ENCODE results near the gene CLTCL1. TPM values are rescaled to one million over a fixed set of nuclear protein-coding genes. Genes with fewer than 3 reads are reported as not detected.
"Not testable (repeated sequence)": the region's sequence is repeated elsewhere in the genome, so short reads cannot be mapped to it uniquely, and the experiment has no call there.

The CLTCL1 gene
- total and polyA plus RNA-seq, 9 donors, result 2.8 to 10.7 (median 5.2) TPM

- H3K4me3 ChIP-seq, result no peak overlapping the region
- no peaks in the 10 kb centered on the region for H3K9me3 ChIP-seq
- intact Hi-C loops (cut with DNase I), result no loop called here
- no peak overlapping the region for H3K27ac ChIP-seq
- H3K36me3 ChIP-seq, result no peaks in the 10 kb centered on the region
- TF ChIP-seq EP300 (IDR thresholded peaks at IDR 0.05), result no peak
- no peak for TF ChIP-seq POLR2A (IDR thresholded peaks at IDR 0.05)
- TF ChIP-seq, protein P1, sequence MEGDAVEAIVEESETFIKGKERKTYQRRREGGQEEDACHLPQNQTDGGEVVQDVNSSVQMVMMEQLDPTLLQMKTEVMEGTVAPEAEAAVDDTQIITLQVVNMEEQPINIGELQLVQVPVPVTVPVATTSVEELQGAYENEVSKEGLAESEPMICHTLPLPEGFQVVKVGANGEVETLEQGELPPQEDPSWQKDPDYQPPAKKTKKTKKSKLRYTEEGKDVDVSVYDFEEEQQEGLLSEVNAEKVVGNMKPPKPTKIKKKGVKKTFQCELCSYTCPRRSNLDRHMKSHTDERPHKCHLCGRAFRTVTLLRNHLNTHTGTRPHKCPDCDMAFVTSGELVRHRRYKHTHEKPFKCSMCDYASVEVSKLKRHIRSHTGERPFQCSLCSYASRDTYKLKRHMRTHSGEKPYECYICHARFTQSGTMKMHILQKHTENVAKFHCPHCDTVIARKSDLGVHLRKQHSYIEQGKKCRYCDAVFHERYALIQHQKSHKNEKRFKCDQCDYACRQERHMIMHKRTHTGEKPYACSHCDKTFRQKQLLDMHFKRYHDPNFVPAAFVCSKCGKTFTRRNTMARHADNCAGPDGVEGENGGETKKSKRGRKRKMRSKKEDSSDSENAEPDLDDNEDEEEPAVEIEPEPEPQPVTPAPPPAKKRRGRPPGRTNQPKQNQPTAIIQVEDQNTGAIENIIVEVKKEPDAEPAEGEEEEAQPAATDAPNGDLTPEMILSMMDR (IDR thresholded peaks at IDR 0.05), result no peak
- 95 to 98% (median 97%) methylated on average over 2 of the region's 2 CpGs for whole genome bisulfite sequencing, 3 donors
- no peaks in the 10 kb centered on the region for H3K27me3 ChIP-seq
- no peaks in the 10 kb centered on the region for H3K4me1 ChIP-seq (ENCODE audit: insufficient read depth)
- DNase-seq, result no peak
Observed at GRCh38 chr22:19266547-19267086, 24.9 kb downstream of the CLTCL1 start.

GRCh38 chr22:19265779-19266178 lies 25.7 kb downstream of the CLTCL1 start:
- no peak overlapping the region for H3K27ac ChIP-seq
- no peaks in the 10 kb centered on the region for H3K36me3 ChIP-seq
- intact Hi-C loops (cut with DNase I), result no loop called here
- no peaks in the 10 kb centered on the region for H3K9me3 ChIP-seq
- WGBS, 3 donors, result 91 to 99% (median 93%) methylated on average over 2 of the region's 2 CpGs
- H3K4me3 ChIP-seq, result no peak overlapping the region
- no peaks in the 10 kb centered on the region for H3K4me1 ChIP-seq (ENCODE audit: insufficient read depth)
- TF ChIP-seq, protein P1 (IDR thresholded peaks at IDR 0.05), result no peak
- TF ChIP-seq EP300 (IDR thresholded peaks at IDR 0.05) (no peak), POLR2A (IDR thresholded peaks at IDR 0.05) (no peak)
- H3K27me3 ChIP-seq, result no peaks in the 10 kb centered on the region
- DNase-seq, result no peak

GRCh38 chr22:19260804-19261203 lies 30.7 kb downstream of the CLTCL1 start:
- no peak for DNase-seq
- Histone ChIP-seq H3K27me3 (no peaks in the 10 kb centered on the region), H3K27ac (no peak overlapping the region), H3K4me3 (no peak overlapping the region), H3K4me1 (ENCODE audit: insufficient read depth) (peaks cover 1% of the 10 kb centered on the region), H3K36me3 (no peaks in the 10 kb centered on the region), H3K9me3 (no peaks in the 10 kb centered on the region)
- no peak for TF ChIP-seq EP300 (IDR thresholded peaks at IDR 0.05)
- TF ChIP-seq POLR2A (IDR thresholded peaks at IDR 0.05), result no peak
- TF ChIP-seq, protein P1 (IDR thresholded peaks at IDR 0.05), result no peak
- intact Hi-C loops (cut with DNase I), result no loop called here
- WGBS, 3 donors, result 88 to 97% (median 91%) methylated on average over 6 of the region's 6 CpGs

GRCh38 chr22:19260194-19260593 lies 31.3 kb downstream of the CLTCL1 start:
- DNase-seq, result no peak
- TF ChIP-seq EP300 (IDR thresholded peaks at IDR 0.05) (no peak), POLR2A (IDR thresholded peaks at IDR 0.05) (no peak)
- TF ChIP-seq, protein P1 (IDR thresholded peaks at IDR 0.05), result no peak
- peak overlapping the region in 1 of 2 donors; percentile 36 for H3K27ac ChIP-seq
- no peaks in the 10 kb centered on the region for H3K9me3 ChIP-seq
- H3K4me3 ChIP-seq, result no peak overlapping the region
- no peaks in the 10 kb centered on the region for H3K27me3 ChIP-seq
- intact Hi-C loops (cut with DNase I), result no loop called here
- peaks cover 1% of the 10 kb centered on the region for H3K4me1 ChIP-seq (ENCODE audit: insufficient read depth)
- 82 to 86% (median 85%) methylated on average over 6 of the region's 6 CpGs for WGBS, 3 donors
- H3K36me3 ChIP-seq, result no peaks in the 10 kb centered on the region

GRCh38 chr22:19258968-19259288 lies 32.6 kb downstream of the CLTCL1 start:
- intact Hi-C loops (cut with DNase I); H3K27ac ChIP-seq; H3K36me3 ChIP-seq; H3K27me3 ChIP-seq; DNase-seq; H3K9me3 ChIP-seq; H3K4me3 ChIP-seq; H3K4me1 ChIP-seq (ENCODE audit: insufficient read depth): not testable (repeated sequence)
- WGBS, 3 donors, result 94% methylated on average over 4 of the region's 4 CpGs

All from ovary (tissue), 9 donors.